Gastroesophageal sphincter (tissue), 4 donors: Measurements from ENCODE around the gene MRRF. TPM values are rescaled to one million over a fixed set of nuclear protein-coding genes. Genes with fewer than 3 reads are reported as not detected.

Experiments
- ATAC-seq: fragments of 150-250 bp; one replicate; pipeline ENCODE4 v1.9.1; 2016; ENCODE audit warnings: mild to moderate bottlenecking, moderate library complexity
- H3K27ac ChIP-seq, 4 donors: fragments of 200-600 bp; sonication (generic) in 3 of 4; 1 replicate in 3 of 4; 2 replicates in 1 of 4; pipeline ENCODE4 v1.5.1; 2016 to 2019
- H3K27me3 ChIP-seq: fragments of 200-600 bp; sonication (generic); one replicate; pipeline ENCODE4 v1.5.1; 2019
- H3K36me3 ChIP-seq, 2 donors: fragments of 200-600 bp; sonication (generic); one replicate each; pipeline ENCODE4 v1.5.1; 2019; ENCODE audit warnings: control low read depth in 1 of 2
- H3K4me1 ChIP-seq, 3 donors: fragments of 200-600 bp; sonication (generic); 1 replicate in 2 of 3; 2 replicates in 1 of 3; pipeline ENCODE4 v1.5.1; 2016 to 2019; ENCODE audit warnings: control low read depth in 2 of 3
- H3K4me3 ChIP-seq, 2 donors: fragments of 200-600 bp; sonication (generic); one replicate each; pipeline ENCODE4 v1.5.1; 2019; ENCODE audit warnings: mild to moderate bottlenecking in 1 of 2, moderate library complexity in 1 of 2
- H3K9me3 ChIP-seq, 3 donors: fragments of 200-600 bp; sonication (generic); one replicate each; pipeline ENCODE4 v1.5.1; 2017 to 2019; ENCODE audit warnings: control low read depth in 2 of 3
- CTCF ChIP-seq, 4 experiments: fragments of 200-600 bp in 2 of 4; fragments of 450-650 bp in 2 of 4; sonication (generic) in 1 of 4; IDR thresholded peaks; one replicate each; pipeline ENCODE4 v1.5.1; 2017 to 2019; ENCODE audit warnings: antibody characterized with exemption in 4 of 4, mild to moderate bottlenecking in 2 of 4, moderate library complexity in 2 of 4
- EP300 ChIP-seq: sonication (generic); formaldehyde crosslinking; IDR thresholded peaks from one replicate; pipeline ENCODE4 v1.6.1; 2017; ENCODE audit warnings: antibody characterized with exemption, mild to moderate bottlenecking
- POLR2A ChIP-seq, 2 donors: fragments of 450-650 bp; IDR thresholded peaks; one replicate each; pipeline ENCODE4 v1.6.1; 2017; ENCODE audit warnings: antibody characterized with exemption in 2 of 2, mild to moderate bottlenecking in 2 of 2, moderate library complexity in 1 of 2
- POLR2AphosphoS5 ChIP-seq: sonication (generic); formaldehyde crosslinking; IDR thresholded peaks from one replicate; pipeline ENCODE4 v1.6.1; 2017; ENCODE audit warnings: antibody characterized with exemption
- WGBS, 2 donors: methylation state at CpG; one replicate each; pipeline ENCODE4 v1.1.5; 2018; ENCODE audit warnings: low coverage in 1 of 2; 5-methylcytosine and 5-hydroxymethylcytosine counted together
- total RNA-seq, 4 donors: library from RNA; depleted of rRNA; stranded (reverse); fragments of >200 nt; gene quantifications; one replicate each; pipeline ENCODE4 v1.1.0, GENCODE V29; 2016

The MRRF gene
- total RNA-seq, 4 donors from 2014 or later: 24.1 to 38.0 (median 29.7) TPM

- Histone ChIP-seq H3K9me3 (peaks cover 0 to 13% (median 0%) of the 10 kb centered on the region in 3 donors), H3K36me3 (peaks cover 8 to 64% of the 10 kb centered on the region in 2 donors), H3K27ac (no peak overlapping the region), H3K27me3 (no peaks in the 10 kb centered on the region), H3K4me1 (no peaks in the 10 kb centered on the region), H3K4me3 (no peak overlapping the region)
- no peak for ATAC-seq
- 80 to 82% methylated on average over 5 of the region's 5 CpGs for WGBS, 2 donors
- no peak for TF ChIP-seq CTCF (IDR thresholded peaks at IDR 0.05)
- TF ChIP-seq EP300: no peak
- TF ChIP-seq POLR2AphosphoS5: no peak
Observed at GRCh38 chr9:122281368-122281767, 16.7 kb downstream of the MRRF start.

GRCh38 chr9:122286764-122287163 lies 22.1 kb downstream of the MRRF start:
- Histone ChIP-seq H3K27ac (no peak overlapping the region), H3K9me3 (no peaks in the 10 kb centered on the region), H3K27me3 (no peaks in the 10 kb centered on the region), H3K36me3 (peaks cover 19 to 88% of the 10 kb centered on the region in 2 donors), H3K4me3 (no peak overlapping the region), H3K4me1 (no peaks in the 10 kb centered on the region)
- ATAC-seq: no peak
- WGBS, 2 donors: 38 to 87% methylated on average over 1 of the region's 1 CpG
- no peak for TF ChIP-seq CTCF (IDR thresholded peaks at IDR 0.05)
- TF ChIP-seq POLR2A (IDR thresholded peaks at IDR 0.05): no peak
- no peak for TF ChIP-seq POLR2AphosphoS5
- no peak for TF ChIP-seq EP300

DNA sequence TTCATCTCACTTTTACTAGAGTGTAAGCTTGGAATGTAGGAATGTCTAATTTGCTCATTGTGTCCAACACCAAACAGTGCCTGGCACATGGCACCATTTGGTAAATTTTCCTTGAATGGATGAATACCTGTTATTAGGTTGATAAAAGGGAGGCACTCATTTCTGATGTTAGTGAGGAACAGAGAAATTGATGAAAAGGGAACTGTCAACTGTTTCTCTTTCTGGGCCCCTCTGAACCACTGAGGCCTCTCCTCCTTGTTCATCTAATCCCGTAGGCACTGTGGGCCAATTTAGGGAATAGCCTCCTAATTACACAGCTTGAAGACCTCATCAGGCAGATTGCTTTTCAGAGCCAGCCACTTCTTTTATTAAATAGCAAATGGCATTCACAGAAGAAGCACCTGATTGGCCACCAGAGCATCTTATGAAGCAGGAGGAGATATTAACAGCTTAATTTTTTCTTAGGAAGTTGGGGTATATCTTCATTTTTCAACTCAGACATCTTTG lies 22.6 kb downstream of the MRRF start:
- ATAC-seq: no peak
- 90 to 100% methylated on average over 1 of the region's 1 CpG for WGBS, 2 donors
- Histone ChIP-seq H3K36me3 (peaks cover 19 to 91% of the 10 kb centered on the region in 2 donors), H3K4me3 (no peak overlapping the region), H3K27ac (no peak overlapping the region), H3K9me3 (no peaks in the 10 kb centered on the region), H3K4me1 (no peaks in the 10 kb centered on the region), H3K27me3 (no peaks in the 10 kb centered on the region)
- TF ChIP-seq CTCF (IDR thresholded peaks at IDR 0.05): no peak
- no peak for TF ChIP-seq POLR2A (IDR thresholded peaks at IDR 0.05)
- TF ChIP-seq POLR2AphosphoS5: no peak
- no peak for TF ChIP-seq EP300

GRCh38 chr9:122291458-122291857 lies 26.8 kb downstream of the MRRF start:
- TF ChIP-seq POLR2AphosphoS5: no peak
- no peak for TF ChIP-seq CTCF (IDR thresholded peaks at IDR 0.05)
- TF ChIP-seq EP300: no peak
- no peak for TF ChIP-seq POLR2A (IDR thresholded peaks at IDR 0.05)
- no peaks in the 10 kb centered on the region for H3K27me3 ChIP-seq
- WGBS, 2 donors: 92 to 96% methylated on average over 3 of the region's 3 CpGs
- H3K4me1 ChIP-seq: no peaks in the 10 kb centered on the region
- ATAC-seq: no peak
- no peak overlapping the region for H3K4me3 ChIP-seq
- H3K36me3 ChIP-seq: peaks cover 17 to 94% of the 10 kb centered on the region in 2 donors
- H3K27ac ChIP-seq: no peak overlapping the region
- no peaks in the 10 kb centered on the region for H3K9me3 ChIP-seq

GRCh38 chr9:122294531-122294930 lies 29.8 kb downstream of the MRRF start:
- ATAC-seq: no peak

More at GRCh38 chr9:122294531-122294930, 29.8 kb downstream of the MRRF start:
- WGBS, 2 donors: 49 to 63% methylated on average over 4 of the region's 4 CpGs
- H3K4me3 ChIP-seq: no peak overlapping the region
- no peaks in the 10 kb centered on the region for H3K27me3 ChIP-seq
- TF ChIP-seq CTCF (IDR thresholded peaks at IDR 0.05) (no peak), POLR2AphosphoS5 (no peak), EP300 (no peak), POLR2A (IDR thresholded peaks at IDR 0.05) (no peak)
- H3K9me3 ChIP-seq: no peaks in the 10 kb centered on the region
- H3K36me3 ChIP-seq: peaks cover 5 to 84% of the 10 kb centered on the region in 2 donors
- H3K27ac ChIP-seq: no peak overlapping the region
- H3K4me1 ChIP-seq: no peaks in the 10 kb centered on the region
